Stomach (tissue), 4 donors: ENCODE data around the gene ZNF580.

ENCODE experiments used
- CTCF ChIP-seq, 7 experiments: fragments of 450-650 bp in 4 of 7; fragments of 200-600 bp in 3 of 7; sonication (generic) in 3 of 7; IDR thresholded peaks; one replicate each; pipeline ENCODE4 v1.5.1; 2016 to 2019; ENCODE audit warnings: antibody characterized with exemption in 7 of 7, control low read depth in 2 of 7, mild to moderate bottlenecking in 1 of 7
- POLR2A ChIP-seq, 4 donors: fragments of 450-650 bp; IDR thresholded peaks; one replicate each; pipeline ENCODE4 v1.6.1; 2016; ENCODE audit warnings: antibody characterized with exemption in 4 of 4, control low read depth in 2 of 4, mild to moderate bottlenecking in 1 of 4, moderate library complexity in 1 of 4
- POLR2AphosphoS5 ChIP-seq, 3 donors: sonication (generic); formaldehyde crosslinking; IDR thresholded peaks; one replicate each; pipeline ENCODE4 v1.6.1; 2016; ENCODE audit warnings: antibody characterized with exemption in 3 of 3

- TF ChIP-seq CTCF (IDR thresholded peaks at IDR 0.05) = no peak
- no peak for TF ChIP-seq POLR2A (IDR thresholded peaks at IDR 0.05)
- TF ChIP-seq POLR2AphosphoS5 (IDR thresholded peaks at IDR 0.05) = no peak
These were observed 21.5 kb upstream of the ZNF580 start for GRCh38 chr19:55619286-55619685.
